NCI-H2171 treated with DMSO at 0.1 percent for 48 hours (cell line): ENCODE data around the gene DHX16.

Experiments used
- DNase-seq: peaks from one replicate; lab custom pipeline; 2025; lab: John Stamatoyannopoulos, UW

Gene DHX16

DNA sequence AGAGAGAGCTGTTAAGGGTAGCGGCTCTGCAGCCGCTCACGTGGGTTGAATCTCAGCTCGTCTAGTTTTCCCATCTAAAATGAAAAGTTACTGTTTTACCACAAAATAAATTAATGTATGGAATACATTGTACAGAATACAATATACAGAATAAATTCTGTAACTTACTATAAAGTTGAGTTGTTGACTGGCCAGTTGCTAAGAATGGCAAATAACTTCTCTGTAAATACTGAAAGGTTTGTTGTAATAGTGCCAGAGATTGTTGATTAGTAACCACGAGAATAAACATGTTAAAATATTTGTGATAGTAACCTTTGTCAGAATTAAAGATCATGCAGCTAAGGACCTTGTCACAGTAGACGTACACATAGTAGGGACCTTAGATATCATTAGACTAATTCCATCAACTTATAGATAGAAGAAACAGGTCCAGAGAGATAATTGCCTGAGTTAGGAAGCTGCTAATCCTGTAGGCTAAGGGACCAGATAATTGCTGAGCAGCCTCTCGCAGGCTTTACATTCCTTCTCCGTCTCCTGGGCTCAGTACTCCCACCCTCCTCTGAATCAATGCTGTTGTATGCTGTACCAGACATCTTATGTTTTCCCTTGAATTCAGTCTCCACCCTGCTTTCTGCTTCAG lies 18.5 kb upstream of the DHX16 start:
- DNase-seq: peak; percentile 24

DNA sequence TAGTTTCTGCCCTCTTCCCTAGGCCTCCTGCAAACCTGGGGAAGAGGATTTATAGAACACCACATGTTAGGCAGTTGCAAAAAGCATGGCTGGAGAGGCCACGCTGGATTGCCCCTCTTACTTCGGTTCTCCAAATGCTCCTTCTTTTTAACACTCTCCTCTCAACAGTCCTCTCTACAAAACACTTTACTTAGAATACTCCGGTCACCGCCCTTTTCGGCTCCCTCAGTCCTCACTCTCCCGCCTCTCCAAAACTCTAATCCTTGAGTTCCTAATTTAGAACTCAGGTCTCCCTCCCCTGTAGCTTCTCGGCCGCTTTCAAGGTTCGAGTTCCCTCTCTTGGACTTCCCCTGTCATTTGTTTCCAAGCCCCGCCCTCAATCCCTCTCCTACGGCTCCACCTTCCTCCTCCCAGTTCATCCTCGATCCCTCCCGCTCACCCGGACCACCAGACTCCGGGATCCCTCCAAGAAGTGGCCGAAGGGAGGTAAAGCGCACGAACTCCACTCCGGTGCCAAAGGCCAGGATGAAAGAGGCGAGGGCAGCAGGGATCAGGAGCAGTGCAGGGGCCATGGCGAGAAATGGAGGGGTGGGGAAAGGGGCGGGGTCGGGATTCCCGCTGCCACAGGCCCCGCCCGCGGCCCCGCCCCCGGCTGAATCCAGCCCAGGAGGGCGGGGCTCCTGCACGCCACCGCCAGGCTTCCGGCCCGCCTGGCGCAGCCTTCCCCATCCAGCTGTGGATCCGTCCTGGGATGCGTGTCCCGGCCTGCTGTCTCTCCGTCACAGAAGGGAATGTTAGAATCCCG lies 17.8 kb upstream of the DHX16 start, which contains the start of gene NRM:
TSS of gene NRM (minus strand) at position 582 of the 805 bp plus-strand sequence. CDS start at position 572, 10 bp downstream.
- DNase-seq: peak; percentile 93

DNA sequence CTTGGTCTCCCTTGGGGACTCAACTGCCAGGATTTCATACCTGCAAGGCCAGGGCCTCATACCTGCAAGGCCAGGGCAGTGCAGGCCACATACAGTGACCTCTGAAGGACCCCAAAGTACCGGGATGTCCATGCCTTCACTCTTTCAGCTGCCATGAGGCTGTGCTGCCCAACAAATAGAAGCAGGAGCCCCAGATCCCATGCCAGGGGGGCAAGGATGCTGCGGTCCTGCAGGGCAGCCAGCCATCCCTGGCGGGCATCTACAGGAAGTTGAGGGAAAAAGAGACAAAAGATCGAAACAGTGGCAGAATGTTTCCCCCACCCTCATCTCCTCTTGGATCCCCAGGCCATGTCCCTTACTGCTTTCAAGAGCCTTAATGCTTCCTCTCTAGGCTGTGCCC lies 17.2 kb upstream of the DHX16 start:
- no peak for DNase-seq

DNA sequence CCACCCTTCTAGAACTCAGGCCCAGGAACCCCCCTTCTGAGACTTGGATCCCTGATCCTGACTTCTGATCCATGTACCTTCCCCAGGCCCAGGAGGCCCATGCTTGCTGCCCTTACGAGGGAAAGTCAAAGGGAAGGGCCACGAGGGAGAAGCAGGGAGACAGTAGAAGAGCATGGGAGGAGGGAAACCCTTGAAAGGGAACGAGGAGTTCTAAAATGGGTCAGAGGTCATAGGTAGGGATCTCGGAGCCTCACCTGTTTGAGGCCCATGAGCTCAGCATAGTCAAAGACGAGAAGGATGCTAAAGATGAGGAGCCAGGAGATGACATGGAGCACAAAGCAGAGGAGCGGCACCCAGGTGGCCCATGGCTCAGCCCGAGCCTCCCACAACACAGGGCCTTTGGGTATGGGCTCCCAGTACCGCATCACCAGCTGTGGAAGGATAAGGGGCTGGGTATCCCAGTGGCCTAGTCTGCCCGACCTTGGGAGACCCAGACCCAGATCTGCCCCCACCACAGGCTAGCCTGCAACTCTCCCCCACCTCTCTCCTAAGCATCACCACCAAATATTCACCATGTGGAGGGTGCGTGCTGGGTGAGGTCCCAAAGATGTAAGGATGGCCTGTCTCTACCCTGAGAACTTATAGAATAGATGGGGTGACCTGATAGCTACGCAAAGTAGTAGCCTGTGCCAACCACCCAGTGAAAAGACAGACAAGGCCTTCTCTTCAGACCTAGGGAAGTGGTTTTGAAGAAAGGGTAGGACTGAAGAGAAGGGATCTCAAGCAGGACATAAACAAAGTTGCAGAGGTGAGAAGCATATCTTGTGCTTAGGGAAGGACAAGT lies 16.4 kb upstream of the DHX16 start:
- DNase-seq: no peak

DNA sequence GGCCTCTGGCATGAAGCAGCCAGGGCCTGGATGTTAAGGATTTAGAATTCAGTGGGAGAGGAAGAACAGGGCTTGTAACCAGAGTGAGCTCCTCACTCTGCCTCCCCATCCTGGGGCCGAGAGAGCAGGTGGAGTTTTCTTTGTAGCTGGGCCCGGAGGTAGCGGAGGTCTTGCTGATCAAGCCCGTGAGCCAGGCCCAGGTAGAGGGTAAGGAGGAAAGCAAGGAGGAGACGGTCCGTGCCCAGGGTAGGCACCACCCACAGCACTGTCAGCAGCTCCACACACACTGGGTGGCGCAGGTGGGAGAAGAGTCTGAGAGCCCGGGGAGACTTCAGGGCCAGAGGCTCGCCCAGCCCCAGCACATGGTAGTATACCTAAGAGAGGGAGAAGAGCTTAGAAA lies 15.8 kb upstream of the DHX16 start:
- DNase-seq: no peak

DNA sequence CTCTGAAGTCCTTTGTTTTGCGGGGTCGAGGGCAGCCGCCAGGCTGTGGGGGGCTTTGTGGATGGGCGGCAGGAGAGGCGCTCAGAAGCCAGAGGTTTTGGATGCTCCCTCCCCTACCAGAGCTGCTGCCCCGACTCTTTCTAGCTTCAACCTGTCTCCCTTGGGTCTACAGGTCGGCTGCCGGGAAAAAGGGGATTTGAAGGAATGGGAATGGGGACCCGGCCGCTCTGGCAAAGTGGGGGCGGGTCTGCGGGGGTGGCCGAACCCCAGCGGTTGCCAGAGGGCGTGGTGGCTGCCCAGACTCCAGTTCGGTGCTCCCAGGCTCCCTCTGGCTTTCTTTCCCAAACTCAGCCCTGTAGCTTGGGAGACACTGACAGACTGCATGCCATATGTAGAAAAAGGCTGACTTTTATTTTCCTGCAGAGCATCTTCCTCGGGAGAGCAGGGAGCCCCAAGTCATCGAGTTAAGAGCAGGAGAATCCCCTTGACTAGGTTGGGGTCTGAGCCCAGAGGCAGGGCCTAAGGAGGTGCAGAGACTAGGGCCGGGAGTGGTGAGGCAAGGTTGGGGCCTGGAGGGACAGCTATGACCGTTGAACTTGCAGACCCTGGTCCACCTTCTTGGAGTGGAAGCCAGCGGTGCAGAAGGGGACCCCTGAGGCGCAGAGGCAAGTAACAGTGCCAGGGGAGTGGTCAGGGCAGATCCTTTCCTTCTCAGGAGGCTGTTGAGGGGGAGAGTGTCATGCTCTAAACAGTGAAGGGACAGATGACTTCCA lies 15.0 kb upstream of the DHX16 start:
- peak; percentile 63 for DNase-seq

DNA sequence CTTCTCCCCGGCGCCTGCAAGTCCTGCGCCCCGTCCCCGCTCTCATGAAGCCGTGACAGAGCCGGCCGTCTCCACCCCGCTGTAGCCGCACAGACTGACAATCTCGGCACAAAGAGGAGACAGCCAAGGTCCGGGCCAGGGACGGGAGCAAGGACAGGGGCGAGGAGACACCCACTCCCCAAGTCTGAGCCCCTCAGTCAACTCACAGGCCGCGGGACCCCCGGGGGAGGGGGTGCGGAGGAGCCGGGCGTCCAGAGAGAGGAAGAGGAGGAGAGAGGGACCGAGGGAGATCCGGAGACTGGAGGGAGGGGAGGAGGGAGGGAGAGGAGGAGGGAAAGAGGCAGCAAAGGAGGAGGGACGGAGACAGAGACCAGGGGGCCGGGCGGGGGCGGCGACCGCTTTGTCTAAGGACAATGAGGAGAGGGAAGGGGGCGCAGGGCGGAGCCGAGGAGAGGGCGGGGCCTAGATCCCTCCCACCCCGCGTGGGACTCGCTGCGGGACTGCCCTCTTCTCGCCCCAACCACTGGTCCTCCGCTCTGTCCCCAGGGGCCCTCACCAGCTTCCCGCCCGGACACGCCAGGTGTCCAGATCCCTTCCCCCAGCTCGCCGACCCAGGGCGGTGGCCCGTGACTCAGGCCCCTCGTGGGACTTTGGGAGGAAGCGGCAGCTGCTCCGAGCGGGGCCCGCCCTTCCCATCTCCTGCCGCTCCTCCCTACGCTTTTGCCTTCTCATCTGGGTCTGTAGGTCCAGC lies 14.3 kb upstream of the DHX16 start:
- peak; percentile 83 for DNase-seq

DNA sequence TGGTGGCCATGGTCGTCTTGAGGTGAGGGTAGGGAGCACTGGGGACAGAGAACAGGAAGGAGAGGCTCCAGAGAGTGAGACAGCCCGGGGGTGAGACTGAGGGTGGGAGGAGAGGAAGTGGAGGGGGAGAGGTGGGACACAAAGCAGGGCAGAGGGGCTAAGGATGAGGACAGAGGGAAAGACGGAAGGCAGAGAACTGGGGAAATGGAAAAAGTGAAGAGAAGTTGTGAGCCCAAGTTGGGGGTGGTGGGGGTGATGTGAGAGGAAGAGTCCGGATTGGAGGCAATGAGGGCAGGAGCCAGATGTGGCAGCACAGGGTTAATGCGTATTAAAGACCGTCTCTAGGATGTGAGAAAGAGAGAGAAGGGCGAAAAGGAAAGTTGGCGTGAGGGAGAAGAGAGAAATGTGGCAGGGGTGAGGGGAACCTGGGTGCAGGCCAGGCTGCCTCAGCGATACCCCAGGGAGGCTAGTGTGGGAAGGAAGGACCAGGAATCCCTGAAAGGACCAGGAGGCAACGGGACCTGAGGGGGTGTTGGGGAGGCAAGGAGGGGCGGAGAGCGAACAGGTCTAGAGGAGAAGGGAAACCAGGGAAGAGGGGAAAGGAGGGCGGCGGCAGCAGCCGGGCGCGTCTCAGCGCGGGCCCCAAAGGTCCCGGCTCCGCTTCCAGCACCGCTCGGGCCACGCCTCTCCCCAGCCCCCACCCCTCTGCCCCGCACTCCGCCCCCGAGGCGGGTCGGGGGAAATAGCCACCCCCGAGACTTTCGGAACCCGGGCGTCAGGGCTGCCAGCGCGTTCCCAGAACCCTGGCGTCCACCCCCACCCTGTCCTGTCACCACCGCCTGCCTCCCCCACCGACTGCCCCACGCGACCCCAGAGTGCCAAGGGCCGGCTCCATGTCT lies 13.5 kb upstream of the DHX16 start, which contains the start of gene PPP1R18:
TSS of gene PPP1R18 (minus strand) at position 637 of the 899 bp plus-strand sequence. CDS start at position 10, 627 bp downstream.
- DNase-seq: no peak

DNA sequence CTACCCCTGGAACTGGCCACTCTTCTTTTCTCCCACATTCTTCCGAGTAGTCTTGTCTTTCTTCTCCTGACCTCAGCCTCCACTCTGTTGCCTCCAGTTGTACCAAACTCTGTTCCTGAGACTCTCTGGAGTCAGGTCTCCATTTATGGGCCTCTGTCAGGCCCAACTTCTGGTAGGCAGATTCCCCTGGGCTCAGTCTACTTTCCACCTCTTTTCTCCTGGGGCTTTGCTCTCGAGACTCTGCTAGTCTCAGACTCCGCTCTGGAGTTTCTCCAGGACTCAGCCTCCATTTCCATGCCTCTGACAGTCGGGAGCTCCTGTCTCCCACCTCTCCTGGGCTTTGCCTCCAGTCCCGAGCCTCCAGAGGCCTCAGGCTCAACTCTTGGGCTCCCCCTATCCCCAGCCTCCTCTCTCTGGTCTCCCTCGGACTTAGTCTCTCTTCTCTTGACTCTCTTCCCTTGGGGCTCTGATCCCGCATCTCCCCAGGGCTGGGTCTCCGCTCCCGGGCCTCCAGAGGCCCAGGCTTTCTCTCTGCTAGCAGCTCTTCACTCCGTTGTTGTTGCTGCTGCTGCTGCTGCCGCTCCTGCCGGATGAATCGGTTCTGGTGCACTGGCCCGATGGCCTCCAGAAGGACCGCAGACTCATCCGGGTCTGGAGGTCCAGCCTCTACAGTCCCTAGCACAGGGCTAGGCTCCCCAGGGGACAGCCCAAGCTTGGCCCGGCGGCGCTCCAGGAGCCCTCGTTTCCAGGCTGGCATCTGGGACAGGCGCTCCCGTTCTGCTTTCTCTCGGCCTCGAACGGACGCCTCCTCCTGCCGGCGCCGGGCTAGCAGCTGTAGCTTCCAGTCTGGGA lies 12.6 kb upstream of the DHX16 start:
- DNase-seq: no peak

DNA sequence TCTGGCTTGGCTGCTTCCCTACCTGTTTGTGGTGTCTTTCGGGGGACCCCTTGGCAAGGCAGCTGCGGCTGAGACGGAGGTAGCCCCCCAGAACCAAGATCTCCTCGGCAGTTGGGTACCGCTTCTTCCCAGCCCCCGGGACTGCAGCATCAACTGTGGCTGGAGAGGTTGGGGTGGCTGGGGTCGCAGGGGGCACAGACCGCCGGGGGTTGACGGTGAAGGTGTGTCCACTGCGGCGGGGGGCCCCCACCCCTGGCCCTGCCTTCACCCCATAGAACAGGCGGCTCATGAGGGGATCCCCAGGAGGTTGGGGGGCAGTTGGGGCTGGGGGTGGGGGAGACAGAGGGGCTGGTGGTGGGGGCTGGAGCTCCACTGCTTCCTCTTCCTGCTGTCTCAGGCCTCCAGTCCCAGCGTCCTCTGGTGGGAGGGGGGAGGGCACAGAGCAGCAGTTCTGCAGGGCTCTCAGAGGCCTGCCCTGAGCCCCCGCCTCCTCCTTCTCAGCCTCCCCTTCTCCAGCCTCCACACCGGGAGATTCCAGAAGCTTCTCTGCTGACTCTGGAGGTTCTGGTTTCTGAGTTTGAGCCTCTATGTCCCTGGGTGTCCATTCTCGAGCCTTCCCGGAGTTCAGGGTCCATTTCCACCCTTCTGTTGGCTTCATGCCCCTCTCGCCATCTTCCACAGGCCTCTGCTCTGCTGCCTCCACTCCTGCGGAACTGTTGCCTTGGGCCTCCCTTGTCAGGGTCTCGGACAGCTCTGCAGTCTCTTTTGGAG lies 11.8 kb upstream of the DHX16 start:
- DNase-seq: no peak

DNA sequence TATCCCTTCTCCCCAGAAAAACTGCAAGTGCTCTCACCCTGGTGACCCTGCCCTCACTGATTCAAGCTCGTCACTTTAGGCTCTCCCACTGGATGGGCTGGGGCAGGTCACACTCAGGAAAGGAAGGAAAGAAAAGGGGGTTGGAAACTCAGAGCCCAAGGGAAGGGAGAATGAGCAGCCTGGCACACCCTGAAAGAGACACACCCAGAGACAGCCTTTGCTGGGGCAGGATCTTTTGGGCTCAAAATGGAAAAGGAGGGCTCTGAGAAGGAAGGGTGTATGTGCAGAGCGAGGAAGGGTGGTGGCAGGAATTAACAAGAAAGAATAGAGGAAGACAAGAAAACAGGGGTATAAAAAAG lies 11.2 kb upstream of the DHX16 start:
- no peak for DNase-seq

DNA sequence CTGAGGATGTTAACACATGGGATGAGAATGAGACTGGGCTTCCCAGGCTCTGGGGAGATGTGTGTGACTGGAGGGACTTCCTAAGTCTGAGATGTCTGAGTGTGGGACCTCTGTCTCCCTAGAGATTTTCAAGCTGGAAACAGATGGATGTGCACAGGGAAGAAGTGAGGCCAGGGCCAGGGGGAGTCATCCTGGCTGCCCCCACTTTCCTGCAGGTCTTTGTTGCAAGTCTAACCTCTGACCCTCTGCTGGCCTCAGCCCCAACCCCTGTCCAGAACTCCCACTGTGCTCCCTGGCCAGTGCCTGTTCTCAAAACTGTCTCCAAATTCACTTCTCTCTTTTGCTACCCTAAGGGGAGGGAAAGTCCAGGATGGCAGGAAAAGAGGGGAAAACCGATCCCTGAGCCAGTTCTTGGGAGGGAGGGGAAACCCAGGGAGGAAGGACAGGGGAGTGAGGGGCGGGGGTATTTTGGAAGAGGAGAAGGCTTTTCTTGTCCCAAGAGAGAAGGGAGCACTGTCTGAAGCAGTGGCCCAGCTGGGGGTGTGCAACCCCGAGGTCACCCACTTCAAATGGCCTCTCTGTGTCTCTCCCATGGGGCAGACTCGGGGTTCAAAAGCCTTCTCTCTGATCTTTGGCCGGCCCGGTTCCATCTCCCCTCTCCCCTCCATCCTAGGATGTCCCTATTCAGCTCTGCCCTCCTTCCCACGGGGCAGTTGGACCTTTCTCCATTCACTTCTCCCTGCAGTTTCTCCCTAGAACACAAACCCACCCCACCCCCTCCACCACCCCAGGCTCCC lies 10.6 kb upstream of the DHX16 start:
- no peak for DNase-seq

DNA sequence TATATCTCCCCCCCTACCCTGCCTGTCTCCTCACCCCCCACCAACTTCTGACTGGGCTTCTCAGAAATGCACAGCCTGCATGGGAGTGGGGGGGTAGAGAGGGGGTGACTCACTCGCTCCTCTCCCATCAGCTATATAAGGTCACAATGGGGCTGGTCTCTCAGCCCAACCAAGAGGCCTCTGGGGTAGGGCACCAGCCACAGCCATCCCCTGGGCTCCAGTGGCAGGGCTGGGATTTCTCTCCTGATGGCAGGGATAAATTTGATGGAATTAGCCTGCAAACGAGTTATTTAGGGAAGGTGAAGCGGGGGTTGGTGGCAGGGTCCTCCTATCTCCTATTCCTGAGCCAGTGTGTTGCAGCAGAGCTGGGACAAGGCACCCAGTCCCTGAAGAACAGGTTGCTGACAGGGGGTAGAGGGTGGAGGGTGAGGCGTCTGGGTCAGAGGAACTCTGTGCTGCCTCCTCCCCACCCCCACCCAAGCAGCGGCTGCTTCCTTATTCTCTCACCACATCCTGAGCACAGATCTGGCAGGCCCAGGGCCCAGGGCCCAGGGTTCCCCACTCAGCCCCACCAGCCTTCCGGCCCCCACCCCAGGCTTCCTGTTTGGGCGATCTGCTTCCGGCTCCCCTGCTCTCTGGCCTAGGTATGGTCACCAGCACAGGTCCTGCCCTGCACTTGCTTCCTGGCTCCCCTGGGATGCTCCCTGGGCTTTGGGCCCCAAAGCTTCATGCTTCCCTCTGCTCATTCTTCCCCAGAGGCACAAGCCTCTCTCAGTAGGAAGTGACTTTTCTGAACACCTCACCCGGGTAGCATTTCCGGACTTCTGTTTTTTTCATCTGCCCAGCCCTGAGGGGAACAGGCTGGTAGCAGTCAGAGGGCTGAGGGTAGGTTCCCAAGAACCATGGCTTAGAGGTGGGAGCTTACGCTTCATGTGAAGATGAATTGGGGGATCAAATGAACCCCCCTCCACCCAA lies 9.6 kb upstream of the DHX16 start:
- no peak for DNase-seq

DNA sequence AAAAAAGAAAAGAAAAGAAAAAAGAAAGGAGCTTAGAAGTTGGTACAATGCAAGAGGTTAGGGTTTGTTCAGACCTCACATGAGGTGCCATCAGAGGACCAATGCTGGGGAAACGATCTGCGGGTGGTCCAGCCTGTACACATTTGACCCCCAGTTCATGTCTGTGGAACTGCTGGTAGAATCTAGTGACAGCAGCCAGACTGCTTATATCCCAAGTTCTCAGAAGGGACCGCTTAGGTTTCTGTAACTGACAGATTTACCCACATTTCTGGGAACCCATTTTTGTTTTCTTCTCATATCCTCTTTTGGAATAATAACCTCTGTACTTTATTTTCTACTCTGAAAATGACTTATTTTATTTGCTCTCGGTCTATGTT lies 8.9 kb upstream of the DHX16 start:
- no peak for DNase-seq

DNA sequence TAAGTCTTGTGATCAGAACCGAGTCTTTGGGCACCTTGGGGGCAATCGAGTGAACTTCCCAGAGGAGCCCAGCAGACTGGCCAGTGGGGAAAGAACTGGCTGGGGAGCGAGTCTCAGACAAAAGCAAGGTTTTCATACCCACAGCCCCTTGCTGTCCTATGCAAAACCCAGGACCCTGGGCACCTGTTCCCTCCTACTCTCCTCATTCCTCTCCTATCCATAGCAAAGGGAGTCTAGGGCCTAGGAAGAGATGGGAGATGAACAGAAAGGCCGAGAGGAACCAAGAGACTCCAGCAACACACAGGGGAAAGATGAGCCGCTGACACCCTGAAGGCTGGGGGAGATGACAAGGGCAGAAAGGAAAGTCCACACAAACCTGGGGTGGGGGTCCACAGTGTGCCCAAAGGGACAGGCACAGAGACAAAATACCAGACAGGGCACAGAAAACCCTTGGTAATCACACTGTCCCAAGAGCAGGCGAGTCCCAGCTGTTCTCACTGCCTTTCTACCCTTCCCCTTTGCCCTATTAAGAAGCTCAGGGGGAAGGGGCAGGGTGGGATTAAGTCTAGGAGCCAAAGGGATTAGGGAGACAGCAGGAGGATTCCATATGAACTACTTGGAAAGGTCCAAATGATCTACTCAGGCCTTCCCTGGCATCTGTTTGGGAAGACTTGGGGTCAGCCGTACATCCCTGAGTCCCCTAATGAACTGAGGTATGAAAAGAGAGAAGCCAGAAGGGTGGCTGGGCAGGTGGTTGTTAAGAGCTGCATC lies 7.1 kb upstream of the DHX16 start:
- DNase-seq: no peak
